Stimulated activated CD8-positive, alpha-beta memory T cell treated with anti-CD3 and anti-CD28 coated beads, Interleukin-12 subunit alpha, Interleukin-12 subunit beta, amount 100 ng/mL, for 4 hours (primary cell): ENCODE data around the gene ARHGEF38.
"Not testable (repeated sequence)": the region's sequence is repeated elsewhere in the genome, so short reads cannot be mapped to it uniquely, and the experiment has no call there.

Experiments used
- DNase-seq: peaks from one replicate; pipeline ENCODE4 v3.0.0-alpha.2; 2020; ENCODE audit warnings: low read depth

The ARHGEF38 gene

DNA sequence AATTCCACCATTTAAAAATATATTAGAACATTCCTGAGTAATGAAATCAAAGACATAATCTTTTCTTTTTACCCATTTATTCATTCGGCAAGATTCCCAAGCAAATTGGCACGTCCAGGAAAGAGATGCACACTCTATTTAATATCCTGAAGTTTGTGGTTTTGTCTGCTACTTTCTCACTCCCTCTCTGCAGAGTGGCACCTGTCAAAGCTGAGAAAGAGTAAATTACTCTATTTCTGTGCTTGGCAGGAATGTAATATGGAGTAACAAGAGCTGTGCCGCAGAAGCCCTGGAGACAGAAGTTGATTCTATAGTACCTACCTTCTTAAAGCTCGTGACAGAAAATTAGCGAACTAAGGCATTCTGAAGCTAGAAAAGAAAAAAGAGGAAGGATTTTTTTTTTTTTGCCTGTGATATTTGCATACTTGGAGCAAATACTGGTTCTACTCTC, 161.7 kb downstream of the ARHGEF38 start:
- DNase-seq, result no peak

DNA sequence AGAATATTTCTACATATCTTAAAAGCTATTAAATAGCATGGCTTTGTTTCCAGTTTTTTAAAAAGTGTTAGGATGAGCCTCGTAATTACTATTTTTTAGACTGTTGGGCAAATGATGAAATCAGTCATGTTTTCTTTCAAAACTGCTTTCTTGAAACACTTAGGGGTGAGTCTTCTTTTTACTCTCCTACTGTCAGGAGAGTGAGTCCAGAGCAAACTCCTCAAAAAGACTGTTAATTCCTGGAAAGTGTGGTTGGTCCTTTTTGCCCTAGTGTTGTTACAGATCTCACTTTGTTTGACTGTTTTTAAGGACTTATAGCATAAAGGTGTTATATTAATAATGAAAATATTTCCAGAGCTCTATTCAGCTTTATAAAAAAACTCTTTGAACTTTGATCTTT, 162.5 kb downstream of the ARHGEF38 start:
- DNase-seq, result no peak

DNA sequence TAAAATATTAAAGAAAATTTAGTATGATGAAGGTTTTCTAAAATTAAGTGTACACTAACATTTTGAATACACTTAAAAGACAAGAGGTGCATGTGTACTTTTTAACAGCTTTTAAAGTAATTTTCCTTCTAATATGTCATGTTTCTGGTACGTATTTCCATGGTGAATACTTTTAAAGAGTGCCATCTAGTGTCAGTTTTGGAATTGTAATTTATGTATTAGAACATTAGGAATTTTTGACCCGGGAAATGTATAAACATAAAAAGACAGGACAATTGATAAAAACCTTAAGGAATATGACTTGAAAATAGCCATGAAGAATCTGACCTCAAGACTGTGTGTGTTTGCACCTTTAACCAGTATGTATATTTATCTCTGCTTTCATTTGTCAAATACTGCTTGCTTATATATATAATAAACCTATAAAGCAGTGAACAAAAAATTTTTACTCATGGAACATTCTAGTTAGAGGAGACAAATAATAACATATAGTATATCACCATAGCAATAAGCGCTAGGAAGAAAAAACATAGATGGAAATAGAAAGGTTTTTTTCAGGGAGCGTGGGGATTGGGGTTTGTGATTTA, 163.4 kb downstream of the ARHGEF38 start:
- DNase-seq, result no peak

DNA sequence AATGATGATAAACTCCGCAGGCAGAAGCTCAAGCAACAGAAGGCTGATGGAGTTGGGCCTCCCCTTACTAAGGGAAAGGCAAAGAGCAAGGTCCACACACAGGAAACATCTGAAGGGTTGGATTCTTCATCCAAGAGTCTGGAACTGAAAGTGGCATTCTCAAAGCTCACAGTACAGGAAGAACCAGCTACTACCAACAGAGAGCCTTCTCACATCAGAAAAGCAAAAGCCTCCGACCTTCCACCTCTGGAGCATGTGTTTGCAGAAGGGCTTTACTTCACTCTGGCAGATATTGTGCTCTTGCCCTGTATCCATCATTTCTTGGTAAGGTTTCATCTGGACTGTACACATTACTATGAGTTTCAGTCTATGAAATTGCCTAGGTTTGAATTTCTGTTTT, 166.8 kb downstream of the ARHGEF38 start:
- no peak for DNase-seq

DNA sequence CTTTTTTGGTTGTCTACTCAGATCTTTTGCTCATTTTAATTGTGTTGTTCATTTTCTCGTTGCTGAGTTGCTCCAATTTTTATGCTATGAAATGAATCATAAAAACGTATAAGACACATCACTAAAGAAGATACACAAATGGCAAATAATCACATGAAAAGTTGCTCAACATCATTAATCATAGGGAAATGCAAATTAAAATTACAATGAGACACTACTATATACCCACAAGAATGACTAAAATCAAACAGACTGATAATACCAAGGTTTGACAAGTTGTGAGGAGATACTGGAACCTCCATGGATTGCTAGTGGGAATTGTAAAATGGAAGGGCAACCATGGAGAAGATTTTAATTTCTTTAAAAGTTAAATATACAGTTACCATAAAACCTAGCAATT, 173.2 kb downstream of the ARHGEF38 start:
- DNase-seq, result no peak

DNA sequence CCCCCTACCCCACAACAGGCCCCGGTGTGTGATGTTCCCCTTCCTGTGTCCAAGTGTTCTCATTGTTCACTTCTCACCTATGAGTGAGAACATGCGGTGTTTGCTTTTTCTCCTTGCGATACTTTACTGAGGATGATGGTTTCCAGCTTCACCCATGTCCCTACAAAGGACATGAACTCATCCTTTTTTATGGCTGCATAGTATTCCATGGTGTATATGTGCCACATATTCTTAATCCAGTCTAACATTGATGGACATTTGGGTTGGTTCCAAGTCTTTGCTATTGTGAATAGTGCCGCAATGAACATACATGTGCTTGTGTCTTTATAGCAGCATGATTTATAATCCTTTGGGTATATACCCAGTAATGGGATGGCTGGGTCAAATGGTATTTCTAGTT, 177.5 kb downstream of the ARHGEF38 start:
- DNase-seq, result not testable (repeated sequence)
